ENCODE results near the gene POLR3G.

The POLR3G gene, protein sequence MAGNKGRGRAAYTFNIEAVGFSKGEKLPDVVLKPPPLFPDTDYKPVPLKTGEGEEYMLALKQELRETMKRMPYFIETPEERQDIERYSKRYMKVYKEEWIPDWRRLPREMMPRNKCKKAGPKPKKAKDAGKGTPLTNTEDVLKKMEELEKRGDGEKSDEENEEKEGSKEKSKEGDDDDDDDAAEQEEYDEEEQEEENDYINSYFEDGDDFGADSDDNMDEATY

DNA sequence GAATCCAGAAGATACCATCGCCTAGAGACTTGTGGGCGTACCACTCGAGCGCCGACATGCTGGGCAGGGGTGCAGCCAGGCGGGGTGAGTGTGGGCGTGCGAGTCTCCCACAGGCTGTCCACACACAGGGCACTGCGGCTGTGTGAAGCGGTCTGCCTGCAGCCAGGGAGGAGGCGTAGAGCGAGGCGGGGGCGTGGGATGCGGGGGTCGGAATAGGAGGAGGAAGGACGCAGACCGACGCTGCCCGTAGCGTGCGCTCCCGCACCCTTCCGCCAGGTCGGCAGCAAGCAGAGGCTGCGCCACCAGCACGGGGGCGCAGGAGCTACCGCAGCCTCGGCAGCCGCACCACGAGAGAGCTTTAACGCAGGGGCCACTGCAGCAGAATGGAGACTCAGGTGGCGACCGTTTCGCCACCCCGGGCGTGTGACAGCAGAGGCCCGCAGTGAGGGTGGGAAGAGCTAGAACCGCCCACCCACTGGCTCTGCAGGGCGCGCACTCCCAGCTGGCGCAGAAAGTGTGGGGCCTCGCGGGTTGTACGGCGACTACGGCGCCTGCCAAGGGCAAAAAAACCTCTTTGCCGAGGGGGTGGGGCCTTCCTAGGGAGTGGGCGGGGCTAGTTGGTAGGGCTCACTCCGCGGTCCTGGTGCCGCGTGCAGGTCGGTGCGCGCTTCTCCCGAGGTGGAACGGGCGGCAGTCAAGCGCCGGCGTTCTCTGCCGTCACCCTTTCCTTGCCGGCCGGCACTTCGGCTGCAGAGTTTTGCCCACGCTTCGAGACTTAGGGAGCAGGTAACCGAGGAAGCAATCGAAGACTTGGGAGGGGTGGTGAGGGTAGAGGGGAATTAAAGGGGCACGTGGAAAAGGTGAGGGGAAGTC is at the start of gene POLR3G, which contains the start of gene MBLAC2:
Gene POLR3G, plus strand, starts transcription at position 630 of the 873 bp plus-strand sequence. CDS start 10,704 bp downstream, outside the sequence.
Gene MBLAC2, minus strand, starts transcription at position 537 of the 873 bp plus-strand sequence. Its CDS starts 479 bp downstream, at position 58.
- no peak for FAIRE-seq

DNA sequence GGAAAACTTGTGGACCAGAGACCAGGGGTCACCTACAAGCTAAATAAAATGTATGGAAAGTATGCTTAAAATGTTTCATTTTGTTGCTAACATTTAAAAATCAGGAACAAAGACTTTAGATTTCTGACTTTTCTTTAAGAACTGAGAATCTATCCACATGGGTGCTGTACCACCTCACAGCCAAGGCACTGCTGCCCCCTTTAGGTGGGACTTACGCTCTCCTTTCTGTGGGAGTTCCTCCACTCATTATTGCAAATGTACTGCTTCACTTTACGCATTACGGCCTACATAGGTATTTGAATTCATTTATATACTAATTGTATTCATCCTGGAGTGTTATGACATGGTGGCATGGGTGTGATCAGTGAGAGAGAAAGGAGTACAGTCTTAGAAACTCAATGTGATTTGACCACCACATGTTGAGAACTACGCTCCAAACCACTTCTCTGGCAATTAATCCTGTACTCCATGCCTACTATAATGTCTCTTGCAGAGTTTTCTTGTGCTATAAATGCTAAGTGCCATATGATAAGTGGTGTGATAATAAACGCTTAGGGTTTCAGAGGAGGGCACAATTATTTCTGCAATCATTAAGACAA is 40.4 kb upstream of the POLR3G start:
- peak; percentile 60 for FAIRE-seq

DNA sequence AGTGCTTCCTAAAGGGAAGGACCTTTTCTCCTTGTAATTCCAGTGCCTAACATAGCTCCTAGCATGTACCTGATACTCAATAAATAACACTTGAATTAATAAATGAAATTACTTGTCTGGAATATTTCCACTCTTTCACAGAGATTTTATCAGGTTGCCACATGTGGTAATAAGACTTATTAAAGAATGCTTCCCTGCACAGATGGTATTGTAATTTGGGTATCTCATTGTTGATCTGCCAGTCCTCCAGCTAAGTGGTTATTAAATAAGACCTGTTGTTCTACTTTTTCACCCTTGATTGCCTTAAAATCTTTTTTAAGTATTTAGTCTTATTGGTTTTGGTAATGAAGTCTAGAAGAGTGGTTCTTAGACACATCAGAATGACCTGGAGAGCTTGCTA is 37.0 kb upstream of the POLR3G start:
- no peak for FAIRE-seq

DNA sequence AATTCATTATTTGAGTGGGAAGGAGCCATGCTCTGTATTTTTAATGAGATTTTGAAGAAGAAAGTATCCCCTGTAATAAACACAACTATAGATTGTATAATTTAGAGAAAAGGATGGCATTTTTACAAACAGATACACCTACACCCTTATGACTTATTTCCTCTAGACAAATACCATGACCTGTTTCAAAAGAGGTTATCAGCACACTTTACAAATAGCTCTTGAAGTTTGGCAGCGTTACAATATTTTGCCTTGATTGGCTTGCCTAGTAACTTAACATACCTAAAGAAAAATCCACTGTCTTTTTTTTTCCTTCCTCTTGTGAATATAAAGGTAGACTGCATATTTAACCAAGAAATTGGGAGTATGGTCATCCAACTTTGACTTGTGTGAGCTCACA is 36.6 kb upstream of the POLR3G start:
- no peak for FAIRE-seq

DNA sequence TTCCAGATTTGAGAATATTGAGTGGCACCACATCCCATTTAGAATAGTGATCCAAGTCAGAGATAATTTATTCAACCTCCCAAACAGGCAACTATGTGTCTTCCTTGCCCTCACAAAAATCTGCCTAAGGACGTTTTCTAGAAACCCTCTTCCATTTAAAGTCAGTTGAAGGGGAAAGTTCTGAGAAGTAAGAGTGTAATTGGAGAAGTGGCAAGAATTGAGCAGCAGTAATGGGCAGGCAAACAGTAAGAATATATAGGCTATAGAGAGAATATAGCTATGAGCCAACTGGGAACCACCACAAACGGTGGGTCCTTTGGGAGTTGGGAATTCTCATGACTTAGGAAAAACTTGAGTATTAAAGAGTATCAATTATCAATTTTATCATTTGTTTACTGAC is 34.0 kb upstream of the POLR3G start:
- FAIRE-seq: no peak

DNA sequence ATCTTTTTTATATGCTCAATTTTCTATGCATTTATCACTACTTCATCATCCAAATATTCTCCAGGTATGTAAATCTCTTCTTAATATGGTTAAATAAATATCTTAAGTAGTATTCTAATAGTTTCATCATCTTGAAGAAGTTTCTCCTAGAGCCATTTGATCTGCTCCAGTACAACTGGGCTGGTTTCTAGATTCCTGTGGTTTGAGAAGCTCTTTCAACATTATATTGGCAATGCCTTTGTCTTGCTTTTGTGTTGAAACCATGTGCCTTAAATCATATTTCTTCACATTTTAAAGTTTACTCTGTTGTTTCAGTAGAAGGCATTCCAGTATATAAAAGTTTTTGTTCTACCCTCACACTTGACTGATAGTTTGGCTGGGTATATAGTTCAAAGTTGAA is 27.7 kb upstream of the POLR3G start:
- no peak for FAIRE-seq

DNA sequence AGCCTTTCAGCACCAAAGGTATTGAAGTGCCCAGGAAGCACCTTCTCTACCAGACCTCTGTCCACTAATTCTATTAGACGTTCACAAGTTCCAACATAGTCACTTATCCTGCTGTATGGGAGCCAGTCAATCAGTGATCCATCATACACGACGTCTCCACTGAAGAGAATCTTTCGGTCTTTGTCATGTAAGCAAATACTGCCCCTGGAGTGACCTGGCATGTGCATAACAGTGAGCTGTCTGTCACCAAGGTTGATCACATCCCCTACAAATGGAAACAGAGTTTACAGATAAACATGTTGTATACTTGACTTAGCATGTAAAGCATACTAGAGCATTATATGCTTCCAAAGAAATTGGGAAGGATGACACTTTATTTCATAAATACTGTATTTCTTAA is 13.4 kb upstream of the POLR3G start:
- FAIRE-seq: no peak

DNA sequence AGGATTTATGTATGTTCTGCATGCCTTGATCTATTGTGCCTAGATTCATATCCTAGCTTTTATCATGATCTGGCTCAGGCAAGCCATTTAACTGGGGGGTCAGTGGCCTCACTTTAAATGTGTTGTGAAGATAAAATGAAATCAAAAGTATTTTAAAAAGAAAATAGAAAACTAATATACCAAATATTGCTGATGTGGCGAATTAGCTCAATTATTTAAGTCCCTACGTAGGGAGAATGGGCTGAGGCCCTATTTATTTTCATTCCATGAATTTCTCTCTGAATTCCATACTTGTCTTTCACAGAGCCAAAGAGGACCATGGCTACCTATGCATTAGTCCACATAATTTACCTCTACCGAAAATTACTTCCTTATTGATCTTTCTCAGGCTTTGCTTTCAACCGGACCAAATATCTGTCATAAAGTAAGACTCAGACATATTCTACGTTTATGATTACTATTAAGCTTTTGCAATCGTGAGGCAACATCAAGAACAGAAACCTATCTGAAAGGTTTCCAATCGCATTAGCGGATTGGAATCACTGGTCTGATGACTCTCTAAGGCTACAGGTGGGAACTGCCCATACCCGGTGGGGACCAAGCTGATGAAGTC is 1.8 kb upstream of the POLR3G start:
- no peak for FAIRE-seq

DNA sequence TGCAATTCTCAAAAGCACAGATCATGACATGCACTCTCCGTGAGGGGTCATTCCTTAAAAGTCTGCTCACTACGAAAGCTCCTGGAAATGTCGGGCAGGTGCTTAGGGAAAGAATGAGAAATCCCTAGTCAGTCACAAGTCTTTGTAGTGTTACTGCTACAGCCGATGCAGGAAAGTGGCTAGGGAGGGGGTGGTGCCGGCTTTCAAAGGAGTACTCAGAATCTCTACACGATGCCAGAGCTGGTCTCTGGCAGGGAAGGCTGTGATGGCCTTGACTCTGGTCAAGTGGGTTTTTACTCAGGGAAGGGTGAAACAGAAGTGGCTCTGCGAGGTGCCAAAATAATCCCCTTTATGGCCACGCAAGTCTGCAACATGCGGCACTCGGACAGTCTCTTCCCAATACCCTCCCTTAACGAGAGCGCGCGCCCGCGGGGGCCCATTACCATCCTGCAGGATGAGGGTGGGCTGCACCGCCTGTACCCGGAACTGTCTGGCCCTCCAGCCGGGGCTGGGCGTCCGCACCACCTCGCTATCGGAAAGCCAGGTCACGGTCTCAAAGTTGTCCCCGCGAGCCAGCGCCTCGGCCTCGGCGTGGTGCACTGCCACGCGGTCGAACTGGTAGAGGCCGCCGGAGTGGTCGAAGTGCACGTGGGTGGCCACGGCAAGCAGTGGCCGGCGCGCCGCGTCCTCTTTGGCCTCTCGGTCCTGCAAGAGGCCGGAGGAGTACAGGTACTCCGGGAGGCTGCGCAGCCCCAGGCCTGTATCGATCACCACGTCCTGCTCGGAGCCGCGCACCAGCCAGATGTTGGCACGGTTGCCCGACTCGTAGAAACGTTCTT is 1.0 kb upstream of the POLR3G start:
- no peak for FAIRE-seq

DNA sequence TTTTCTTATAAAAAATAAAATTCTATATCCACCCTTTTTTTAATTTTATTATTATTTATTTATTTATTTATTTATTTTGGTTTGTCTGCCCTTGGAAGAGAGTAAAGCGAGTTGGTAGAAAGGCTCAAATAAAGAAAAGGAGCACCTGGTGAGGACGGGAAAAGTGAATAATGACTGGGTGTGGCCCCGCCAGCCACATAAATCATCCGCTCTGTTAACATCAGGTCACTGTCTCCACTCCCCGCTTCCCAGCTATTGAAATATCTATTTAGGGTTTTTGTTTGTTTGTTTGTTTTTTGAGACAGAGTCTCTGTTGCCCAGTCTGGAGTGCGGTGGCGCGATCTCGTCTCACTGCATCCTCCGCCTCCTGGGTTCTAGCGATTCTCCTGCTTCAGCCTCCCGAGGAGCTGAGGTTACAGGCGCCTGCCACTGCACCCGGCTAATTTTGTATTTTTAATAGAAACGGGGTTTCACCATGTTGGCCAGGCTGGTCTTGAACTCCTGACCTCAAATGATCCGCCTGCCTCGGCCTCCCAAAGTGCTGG is 844 bp downstream of the POLR3G start:
- no peak for FAIRE-seq

DNA sequence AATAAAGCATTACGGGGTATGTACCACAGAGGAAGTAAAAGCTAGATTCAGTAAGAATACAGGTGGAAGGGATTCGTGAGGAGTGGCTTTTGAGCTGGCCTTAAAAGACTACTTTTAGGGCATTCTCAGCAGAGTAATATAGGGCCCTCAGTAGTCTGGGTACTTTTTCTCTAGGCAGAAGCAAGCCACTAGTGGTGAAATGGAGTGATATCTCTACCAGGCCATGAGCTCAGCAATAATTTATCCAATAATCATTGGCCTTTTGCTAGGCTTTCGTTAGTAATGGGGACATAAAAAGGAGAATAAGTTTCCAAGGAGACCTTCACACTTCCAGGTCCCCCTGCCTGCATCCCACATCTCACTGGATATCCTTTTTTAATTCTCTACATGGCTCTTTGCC is 1.7 kb downstream of the POLR3G start:
- no peak for FAIRE-seq

DNA sequence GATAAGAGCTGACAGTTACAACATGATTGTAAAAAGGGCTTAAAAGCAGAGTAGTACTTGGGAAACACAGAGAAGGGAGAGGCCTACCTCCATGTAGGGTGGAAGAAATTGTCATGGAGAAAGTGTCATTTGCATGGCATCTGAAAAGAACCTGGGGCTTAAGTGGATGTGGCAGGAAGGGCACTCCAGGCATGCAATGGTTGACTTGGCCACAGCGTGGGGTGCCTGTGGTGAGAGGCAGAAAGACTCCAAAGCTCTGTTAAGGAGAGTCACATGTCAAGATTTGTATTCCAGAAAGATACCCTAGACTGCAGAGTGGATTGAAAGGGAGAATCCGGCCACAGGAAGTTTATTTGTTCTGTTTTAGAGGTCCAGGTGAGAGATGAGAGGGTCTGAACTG is 2.4 kb downstream of the POLR3G start:
- FAIRE-seq: no peak

DNA sequence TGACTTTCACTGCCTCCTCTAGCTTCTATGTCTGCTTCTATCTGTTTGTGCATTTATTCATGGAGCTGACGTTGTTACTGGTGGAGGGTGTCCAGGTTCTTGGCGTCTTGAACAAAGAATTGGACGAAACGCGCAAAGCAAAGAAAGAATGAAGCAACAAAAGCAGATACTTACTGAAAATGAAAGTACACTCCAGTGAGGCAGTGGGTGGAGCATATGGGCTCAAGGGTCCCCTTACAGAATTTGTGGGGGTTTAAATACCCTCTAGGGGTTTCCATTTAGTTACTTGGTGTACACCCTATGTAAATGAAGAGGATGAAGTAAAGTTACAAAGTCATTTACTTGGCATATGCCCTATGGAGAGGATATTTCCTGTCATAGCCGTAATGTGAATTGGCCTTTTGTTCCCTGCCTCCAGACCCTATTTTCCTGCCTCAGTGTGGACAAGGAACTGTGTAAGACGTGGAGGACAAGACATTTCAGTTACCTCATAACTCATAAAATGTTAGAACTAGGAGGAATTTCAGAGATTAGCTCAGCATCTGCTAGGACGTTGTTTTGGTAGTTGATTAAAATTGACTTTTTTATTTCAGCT is 3.1 kb downstream of the POLR3G start:
- no peak for FAIRE-seq

DNA sequence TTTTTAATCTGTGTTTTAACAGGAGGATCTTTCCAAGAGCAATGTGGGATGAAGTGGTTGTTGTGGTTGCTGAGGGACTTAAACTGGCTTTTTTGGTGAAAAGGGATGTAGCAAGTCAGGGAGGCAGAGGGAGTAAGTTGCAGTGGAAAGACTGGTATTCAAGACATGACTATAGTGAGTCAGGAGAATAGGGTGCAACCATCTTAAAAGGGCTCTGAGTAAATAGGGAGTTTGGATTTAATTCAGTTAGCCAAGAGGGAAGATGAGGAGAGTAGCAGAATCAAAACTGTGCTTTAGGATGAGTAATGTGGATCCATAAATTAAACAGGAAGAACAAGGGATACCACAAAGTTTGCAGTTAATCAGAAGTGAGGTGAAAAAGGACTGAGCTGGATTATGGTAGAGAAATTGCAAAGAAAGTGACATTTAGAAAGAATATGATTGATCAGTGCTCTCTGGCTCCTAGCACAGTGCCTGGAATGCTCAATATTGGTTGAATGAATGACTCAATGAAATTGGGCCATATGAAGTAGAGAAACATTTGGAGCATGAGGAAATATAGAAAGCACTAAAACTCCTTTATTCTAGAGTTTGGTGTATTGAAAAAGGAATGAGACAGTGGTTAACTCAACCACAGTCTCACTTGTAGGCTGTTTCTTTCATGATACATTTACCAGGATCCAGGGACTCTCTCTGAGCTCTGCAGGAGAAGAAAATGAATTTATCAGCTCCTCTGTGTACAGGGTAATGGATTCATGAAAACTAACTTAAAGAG is 5.1 kb downstream of the POLR3G start:
- no peak for FAIRE-seq

DNA sequence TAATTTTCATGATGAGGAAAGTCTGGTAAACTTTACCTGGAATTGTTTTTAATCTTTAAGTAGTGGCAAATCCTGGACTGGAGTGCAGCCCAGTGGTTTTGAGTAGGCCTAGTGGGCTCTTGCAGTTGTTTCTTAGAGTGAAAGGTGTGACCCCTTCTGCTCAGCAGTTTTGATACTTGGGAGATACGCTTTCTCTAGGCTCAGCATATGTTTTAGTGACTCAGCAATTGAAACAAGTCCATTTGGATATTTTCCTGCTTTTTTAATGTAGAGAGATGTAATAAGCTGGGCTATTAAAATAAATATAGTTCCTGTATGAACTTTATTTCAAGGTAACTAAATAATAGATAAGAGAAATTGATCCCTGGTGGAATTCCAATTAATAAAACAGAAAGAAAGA is 6.0 kb downstream of the POLR3G start:
- FAIRE-seq: no peak

DNA sequence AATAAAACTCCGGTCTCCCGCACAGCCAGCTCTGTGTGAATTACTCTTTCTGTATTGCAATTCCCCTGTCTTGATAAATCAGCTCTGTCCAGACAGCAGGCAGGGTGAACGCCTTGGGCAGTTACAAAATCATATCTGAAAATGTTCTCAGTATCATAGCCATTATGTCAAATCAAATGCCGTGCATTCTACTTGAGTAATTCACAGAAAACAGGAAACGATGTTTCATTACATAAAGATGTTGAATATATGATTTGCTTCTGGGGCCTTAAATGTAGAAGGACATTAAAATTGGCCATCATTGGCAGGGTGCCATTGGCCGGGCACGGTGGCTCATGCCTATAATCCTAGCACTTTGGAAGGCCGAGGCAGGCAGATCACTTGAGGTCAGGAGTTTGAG is 8.5 kb downstream of the POLR3G start:
- no peak for FAIRE-seq

DNA sequence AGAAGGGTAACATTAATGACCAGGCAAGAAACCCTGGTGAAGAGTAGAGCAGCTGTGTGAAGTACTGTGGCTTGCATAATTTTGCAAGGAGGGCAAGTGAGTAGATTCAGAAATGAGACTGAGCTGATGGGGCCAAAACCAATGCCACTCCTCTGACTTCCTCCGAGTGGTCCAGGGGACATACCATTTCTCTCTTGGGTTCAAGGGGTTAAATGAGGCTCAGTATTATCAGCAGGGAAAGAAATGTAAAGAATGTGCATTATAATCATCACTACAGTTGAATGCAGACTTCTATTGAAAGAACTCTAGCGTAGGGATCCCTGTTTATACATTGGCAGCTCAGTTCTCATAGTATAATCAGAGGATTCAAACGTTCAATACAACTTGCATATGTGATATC is 9.9 kb downstream of the POLR3G start:
- no peak for FAIRE-seq

DNA sequence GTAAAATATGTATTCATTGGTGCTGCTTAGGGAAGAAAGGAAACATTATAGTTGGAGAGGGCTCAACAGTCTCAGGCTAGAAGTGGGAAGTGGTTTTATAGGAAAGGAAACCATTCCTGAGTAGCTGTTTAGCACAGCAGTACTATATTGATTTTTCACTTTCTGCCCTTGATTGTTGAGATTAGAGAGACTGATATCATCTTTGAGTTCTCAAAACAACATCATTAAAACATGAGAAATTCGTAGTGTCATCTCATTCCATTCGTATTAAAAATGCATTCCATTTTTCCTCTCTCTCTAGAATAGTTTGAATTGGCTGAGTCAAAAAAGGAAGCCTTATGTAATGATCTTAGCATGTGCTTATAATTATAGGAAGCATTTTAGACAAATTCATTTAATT is 14.1 kb downstream of the POLR3G start:
- FAIRE-seq: no peak

DNA sequence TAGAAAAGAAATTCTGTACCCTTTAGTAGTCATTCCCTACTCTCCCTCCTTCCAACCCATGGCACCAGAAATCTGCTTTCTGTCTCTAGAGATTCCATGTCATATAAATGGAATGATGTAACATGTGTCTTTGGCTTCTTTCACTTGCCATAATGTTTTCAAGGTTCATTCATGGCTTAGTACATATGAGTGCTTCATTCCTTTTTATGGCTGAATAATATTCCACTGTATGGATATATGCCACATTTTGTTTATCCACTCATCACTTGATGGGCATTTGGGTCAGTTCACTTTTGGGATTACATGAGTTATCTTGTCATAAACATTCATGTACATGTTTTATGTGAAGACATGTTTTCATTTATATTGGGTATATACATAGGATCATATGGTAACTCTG is 19.4 kb downstream of the POLR3G start:
- FAIRE-seq: no peak

DNA sequence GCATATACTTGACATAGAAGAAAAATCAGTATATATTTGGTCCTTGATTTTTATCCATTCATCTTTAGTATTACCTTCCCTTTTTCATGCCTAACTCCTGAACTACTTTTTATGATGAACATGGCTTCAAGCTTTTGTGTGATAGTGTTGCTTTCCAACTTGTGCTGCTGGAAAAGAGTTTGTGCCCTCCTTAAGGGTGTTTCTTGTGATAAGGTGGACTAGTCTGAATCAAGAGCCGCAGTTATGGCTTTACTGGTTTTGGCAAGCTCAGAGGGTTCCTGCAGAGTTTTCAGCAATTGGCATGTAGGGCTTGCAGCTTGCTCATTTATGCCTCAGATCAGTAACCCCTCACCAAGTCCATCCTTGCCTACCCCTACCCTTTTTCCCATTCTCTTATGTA is 20.5 kb downstream of the POLR3G start:
- FAIRE-seq: no peak

DNA sequence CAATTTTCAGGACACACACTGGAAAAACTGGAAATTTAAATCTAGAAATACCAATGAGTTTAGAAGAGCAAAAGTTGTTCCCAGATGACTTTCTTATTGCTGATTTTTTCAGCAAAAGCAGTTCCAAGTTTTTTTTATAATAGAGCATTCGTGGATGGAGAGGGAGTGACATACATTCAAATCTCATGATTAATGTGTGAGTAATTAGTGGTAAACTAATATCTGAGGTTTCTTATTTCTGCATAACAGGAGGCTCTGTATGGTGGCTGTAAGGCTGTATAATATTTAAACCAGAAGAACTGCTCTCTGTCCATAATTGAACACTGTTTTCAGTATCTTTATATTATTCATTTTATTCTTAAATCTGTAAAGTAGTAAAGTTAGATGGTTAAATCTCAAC is 28.9 kb downstream of the POLR3G start:
- no peak for FAIRE-seq
